HCT116 (cell line): Measurements from ENCODE around the gene PPP1R12B. TPM values are rescaled to one million over a fixed set of nuclear protein-coding genes. Genes with fewer than 3 reads are reported as not detected.
"Not testable (repeated sequence)": the region's sequence is repeated elsewhere in the genome, so short reads cannot be mapped to it uniquely, and the experiment has no call there.

Experiments used
- ATAC-seq: fragments of 200-7000 bp; cut with Tn5 transposase; 2 replicates; pipeline ENCODE4 v1.9.1; 2020; ENCODE audit warnings: mild to moderate bottlenecking, moderate library complexity
- BruUV-seq: library from RNA; stranded (reverse); fragments of 400-500 nt; replicated peaks from 2 replicates; lab custom pipeline; 2021; lab: Mats Ljungman, UMichigan
- CTCF ChIA-PET: fragments of 300-600 bp; sonication (Branson Sonifier 250); formaldehyde crosslinking; loops from one replicate; lab custom pipeline; 2021; ENCODE audit warnings: antibody characterized with exemption; lab: Charles Lee
- POLR2A ChIA-PET: fragments of 300-600, 350-600 bp; sonication (Branson Sonifier 250); formaldehyde crosslinking; loops from one replicate; lab custom pipeline; 2021; ENCODE audit warnings: antibody characterized with exemption; lab: Charles Lee
- RAD21 ChIA-PET, 2 experiments: fragments of 300-600 bp; sonication (Branson Sonifier 250); formaldehyde crosslinking; loops; one replicate each; lab custom pipeline; 2023; ENCODE audit warnings: low total read pairs in 2 of 2; ENCODE audit not compliant: uncharacterized antibody in 2 of 2, unreplicated experiment in 2 of 2, low non-redundant PET in 1 of 2; lab: Charles Lee
- DNase-seq: peaks from one replicate; pipeline ENCODE4 v3.0.0-alpha.2; 2010; ENCODE audit warnings: low read depth, low spot score
- H2AFZ ChIP-seq: fragments of 200-600 bp; shearing (Covaris generic), sonication (generic); 2 replicates; pipeline ENCODE4 v1.6.1; 2017; ENCODE audit warnings: low read depth, mixed run types, mixed read lengths, antibody characterized with exemption, low read length; ENCODE audit not compliant: poor library complexity, severe bottlenecking
- H3K27ac ChIP-seq: 2 replicates; pipeline ENCODE4 v1.5.1; 2012; ENCODE audit warnings: low read depth, low read length
- H3K27me3 ChIP-seq: fragments of 200-600 bp; sonication (generic); 2 replicates; pipeline ENCODE4 v1.6.1; 2016; ENCODE audit warnings: mixed run types, low read length, mixed read lengths; ENCODE audit not compliant: insufficient read depth
- H3K36me3 ChIP-seq, 2 experiments: fragments of 200-500 bp in 1 of 2; fragments of 200-600 bp in 1 of 2; sonication (Bioruptor generic) in 1 of 2; sonication (generic) in 1 of 2; 2 replicates each; pipeline versions ENCODE4 v1.5.1 to v1.6.1; 2014 to 2016; ENCODE audit warnings: low read length in 2 of 2, inconsistent platforms in 1 of 2, mixed read lengths in 1 of 2, mixed run types in 1 of 2; ENCODE audit not compliant: insufficient read depth in 2 of 2, control insufficient read depth in 1 of 2
- H3K4me1 ChIP-seq, 2 experiments: fragments of 200-600 bp in 1 of 2; sonication (generic) in 1 of 2; 2 replicates each; pipeline versions ENCODE4 v1.5.1 to v1.6.1; 2012 to 2017; ENCODE audit warnings: low read length in 2 of 2, inconsistent platforms in 1 of 2, mild to moderate bottlenecking in 1 of 2, mixed read lengths in 1 of 2, mixed run types in 1 of 2, moderate library complexity in 1 of 2; ENCODE audit not compliant: insufficient read depth in 2 of 2, control insufficient read depth in 1 of 2
- H3K4me2 ChIP-seq: fragments of 200-600 bp; sonication (generic); 2 replicates; pipeline ENCODE4 v1.6.1; 2017; ENCODE audit warnings: mixed run types, low read length, mixed read lengths
- H3K4me3 ChIP-seq, 2 experiments: fragments of 200-600 bp in 1 of 2; sonication (generic) in 1 of 2; replicated peaks in 1 of 2; 2 replicates each; pipeline ENCODE4 v1.5.1; 2011 to 2016; ENCODE audit warnings: low read length in 2 of 2, control low read depth in 1 of 2, low read depth in 1 of 2, mild to moderate bottlenecking in 1 of 2, mixed read lengths in 1 of 2, mixed run types in 1 of 2
- H3K79me2 ChIP-seq: fragments of 200-600 bp; sonication (generic); 2 replicates; pipeline ENCODE4 v1.6.1; 2017; ENCODE audit warnings: mild to moderate bottlenecking, mixed run types, low read length, moderate library complexity, mixed read lengths; ENCODE audit not compliant: insufficient read depth
- H3K9ac ChIP-seq: fragments of 200-600 bp; sonication (generic); 2 replicates; pipeline ENCODE4 v1.6.1; 2016; ENCODE audit warnings: low read length, mixed read lengths
- H3K9me2 ChIP-seq: fragments of 200-600 bp; sonication (generic), shearing (Covaris generic); 2 replicates; pipeline ENCODE4 v1.6.1; 2017; ENCODE audit warnings: mixed run types, mild to moderate bottlenecking, moderate library complexity; ENCODE audit not compliant: insufficient read depth
- H3K9me3 ChIP-seq, 2 experiments: fragments of 200-500 bp in 1 of 2; fragments of 200-600 bp in 1 of 2; sonication (Bioruptor generic) in 1 of 2; sonication (generic) in 1 of 2; 2 replicates each; pipeline ENCODE4 v1.6.1; 2014 to 2017; ENCODE audit warnings: low read length in 2 of 2, mixed read lengths in 2 of 2, inconsistent platforms in 1 of 2, low read depth in 1 of 2, mild to moderate bottlenecking in 1 of 2, mixed run types in 1 of 2, moderate library complexity in 1 of 2; ENCODE audit not compliant: control insufficient read depth in 1 of 2, insufficient read depth in 1 of 2
- H4K20me1 ChIP-seq: fragments of 200-600 bp; sonication (generic), shearing (Covaris generic); 2 replicates; pipeline ENCODE4 v1.6.1; 2017; ENCODE audit warnings: mixed run types, mild to moderate bottlenecking, moderate library complexity; ENCODE audit not compliant: insufficient read depth
- CTCF ChIP-seq, 3 experiments: fragments of 200-600 bp in 1 of 3; sonication (generic) in 1 of 3; IDR thresholded peaks in 2 of 3; conservative IDR thresholded peaks in 1 of 3; 2 replicates each; pipeline ENCODE4 v1.5.1; 2012 to 2017; ENCODE audit warnings: low read depth in 2 of 3, low read length in 2 of 3, antibody characterized with exemption in 1 of 3, borderline replicate concordance in 1 of 3, control low read depth in 1 of 3, mild to moderate bottlenecking in 1 of 3, mixed read lengths in 1 of 3, mixed run types in 1 of 3, moderate library complexity in 1 of 3; ENCODE audit not compliant: insufficient read depth in 1 of 3
- EGR1 ChIP-seq: IDR thresholded peaks from 2 replicates; pipeline ENCODE4 v1.6.1; 2012; ENCODE audit warnings: low read depth
- EZH2 ChIP-seq: fragments of 200-600 bp; sonication (generic); IDR thresholded peaks from 2 replicates; pipeline ENCODE4 v1.6.1; 2017; ENCODE audit warnings: antibody characterized with exemption, mixed run types
- FOSL1 ChIP-seq: IDR thresholded peaks from 2 replicates; pipeline ENCODE4 v1.6.1; 2012; ENCODE audit warnings: low read depth
- POLR2A ChIP-seq: IDR thresholded peaks from 2 replicates; pipeline ENCODE4 v1.7.0; 2011; ENCODE audit warnings: borderline replicate concordance; ENCODE audit not compliant: insufficient read depth, insufficient read length; ENCODE audit errors: extremely low read depth
- POLR2AphosphoS5 ChIP-seq: IDR thresholded peaks from 2 replicates; pipeline ENCODE4 v1.6.1; 2011; ENCODE audit warnings: mild to moderate bottlenecking, low read depth, low read length, moderate library complexity
- SP1 ChIP-seq: IDR thresholded peaks from 2 replicates; pipeline ENCODE4 v1.6.1; 2012; ENCODE audit warnings: low read depth
- TCF7L2 ChIP-seq: IDR thresholded peaks from 2 replicates; pipeline ENCODE4 v1.7.0; 2011; ENCODE audit warnings: borderline replicate concordance, inconsistent platforms; ENCODE audit not compliant: insufficient read depth, insufficient read length; ENCODE audit errors: extremely low read depth
- ZNF274 ChIP-seq: fragments of 200-500 bp; sonication (Bioruptor generic); IDR thresholded peaks from 2 replicates; pipeline ENCODE4 v1.6.1; 2014; ENCODE audit warnings: mild to moderate bottlenecking, low read depth, low read length, inconsistent platforms
- intact Hi-C: fragments of 100-400 bp; cut with micrococcal nuclease; formaldehyde crosslinking; loops from 2 replicates; pipeline ENCODE4 v1.10.0; 2022
- total RNA-seq: library from RNA; stranded (reverse); gene quantifications from one replicate; pipeline ENCODE4 v1.2.1, GENCODE V29; 2021; ENCODE audit not compliant: unreplicated experiment
- TF ChIP-seq, protein P1 (sequence below): IDR thresholded peaks from 2 replicates; pipeline ENCODE4 v1.6.1; 2012
- TF ChIP-seq, protein P2 (sequence below): IDR thresholded peaks from 2 replicates; pipeline ENCODE4 v1.6.1; 2012; ENCODE audit warnings: low read depth

The PPP1R12B gene
- total RNA-seq, 1 experiment from 2014 or later = 14.3 TPM

DNA sequence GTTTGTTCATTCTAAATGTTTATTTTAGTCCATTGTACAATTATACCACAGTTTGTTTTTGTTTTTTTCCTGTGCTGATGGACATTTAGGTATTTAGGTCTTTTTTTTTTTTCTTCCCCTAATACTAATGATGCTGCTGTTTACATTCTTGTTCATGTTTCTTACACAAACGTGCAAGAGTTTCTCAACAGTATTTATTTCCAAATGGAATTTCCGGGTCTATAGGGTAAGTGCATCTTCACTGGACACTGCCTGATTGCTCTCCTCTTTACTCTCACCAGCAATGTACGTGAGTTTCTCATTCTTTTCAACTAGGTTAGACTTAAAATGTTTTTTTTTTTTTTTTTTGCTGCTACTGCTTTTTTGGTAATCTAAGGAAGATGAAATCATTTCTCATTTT is 122.7 kb downstream of the PPP1R12B start:
- peaks cover 4 to 16% of the 10 kb centered on the region in 2 experiments; a peak in 3 of 4 replicates for H3K4me1 ChIP-seq
- no peak overlapping the region for H3K27ac ChIP-seq
- H3K36me3 ChIP-seq = no peaks in the 10 kb centered on the region
- ChIA-PET POLR2A (no interaction called here), RAD21 (no interaction called here), CTCF (no interaction called here)
- no peaks in the 10 kb centered on the region for H3K27me3 ChIP-seq
- TF ChIP-seq, protein P1, sequence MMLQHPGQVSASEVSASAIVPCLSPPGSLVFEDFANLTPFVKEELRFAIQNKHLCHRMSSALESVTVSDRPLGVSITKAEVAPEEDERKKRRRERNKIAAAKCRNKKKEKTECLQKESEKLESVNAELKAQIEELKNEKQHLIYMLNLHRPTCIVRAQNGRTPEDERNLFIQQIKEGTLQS = no peak
- TF ChIP-seq ZNF274 = no peak
- no peak for TF ChIP-seq FOSL1
- no peak for TF ChIP-seq POLR2AphosphoS5
- TF ChIP-seq POLR2A = no peak
- TF ChIP-seq, protein P2, sequence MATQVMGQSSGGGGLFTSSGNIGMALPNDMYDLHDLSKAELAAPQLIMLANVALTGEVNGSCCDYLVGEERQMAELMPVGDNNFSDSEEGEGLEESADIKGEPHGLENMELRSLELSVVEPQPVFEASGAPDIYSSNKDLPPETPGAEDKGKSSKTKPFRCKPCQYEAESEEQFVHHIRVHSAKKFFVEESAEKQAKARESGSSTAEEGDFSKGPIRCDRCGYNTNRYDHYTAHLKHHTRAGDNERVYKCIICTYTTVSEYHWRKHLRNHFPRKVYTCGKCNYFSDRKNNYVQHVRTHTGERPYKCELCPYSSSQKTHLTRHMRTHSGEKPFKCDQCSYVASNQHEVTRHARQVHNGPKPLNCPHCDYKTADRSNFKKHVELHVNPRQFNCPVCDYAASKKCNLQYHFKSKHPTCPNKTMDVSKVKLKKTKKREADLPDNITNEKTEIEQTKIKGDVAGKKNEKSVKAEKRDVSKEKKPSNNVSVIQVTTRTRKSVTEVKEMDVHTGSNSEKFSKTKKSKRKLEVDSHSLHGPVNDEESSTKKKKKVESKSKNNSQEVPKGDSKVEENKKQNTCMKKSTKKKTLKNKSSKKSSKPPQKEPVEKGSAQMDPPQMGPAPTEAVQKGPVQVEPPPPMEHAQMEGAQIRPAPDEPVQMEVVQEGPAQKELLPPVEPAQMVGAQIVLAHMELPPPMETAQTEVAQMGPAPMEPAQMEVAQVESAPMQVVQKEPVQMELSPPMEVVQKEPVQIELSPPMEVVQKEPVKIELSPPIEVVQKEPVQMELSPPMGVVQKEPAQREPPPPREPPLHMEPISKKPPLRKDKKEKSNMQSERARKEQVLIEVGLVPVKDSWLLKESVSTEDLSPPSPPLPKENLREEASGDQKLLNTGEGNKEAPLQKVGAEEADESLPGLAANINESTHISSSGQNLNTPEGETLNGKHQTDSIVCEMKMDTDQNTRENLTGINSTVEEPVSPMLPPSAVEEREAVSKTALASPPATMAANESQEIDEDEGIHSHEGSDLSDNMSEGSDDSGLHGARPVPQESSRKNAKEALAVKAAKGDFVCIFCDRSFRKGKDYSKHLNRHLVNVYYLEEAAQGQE = no peak
- TF ChIP-seq CTCF (IDR thresholded peaks at IDR 0.05 in 2 of 3, conservative IDR thresholded peaks at IDR 0.05 in 1 of 3; ENCODE audit: borderline replicate concordance in 1 of 3, insufficient read depth in 1 of 3, low read depth in 2 of 3, low read length in 2 of 3) = no peak
- TF ChIP-seq EZH2 = no peak
- no peak for TF ChIP-seq EGR1
- no peak for TF ChIP-seq SP1
- TF ChIP-seq TCF7L2 = no peak
- H3K79me2 ChIP-seq = no peaks in the 10 kb centered on the region
- no peak overlapping the region for H3K4me3 ChIP-seq
- intact Hi-C loops = no loop called here
- no peak overlapping the region for H3K9ac ChIP-seq
- ATAC-seq (no peak), DNase-seq (no peak)
- no peak overlapping the region for H3K4me2 ChIP-seq
- H3K9me3 ChIP-seq = no peaks in the 10 kb centered on the region
- no TSS peak for BruUV-seq
- no peak overlapping the region for H2AFZ ChIP-seq
- H3K9me2 ChIP-seq = no peaks in the 10 kb centered on the region
- H4K20me1 ChIP-seq = no peaks in the 10 kb centered on the region

DNA sequence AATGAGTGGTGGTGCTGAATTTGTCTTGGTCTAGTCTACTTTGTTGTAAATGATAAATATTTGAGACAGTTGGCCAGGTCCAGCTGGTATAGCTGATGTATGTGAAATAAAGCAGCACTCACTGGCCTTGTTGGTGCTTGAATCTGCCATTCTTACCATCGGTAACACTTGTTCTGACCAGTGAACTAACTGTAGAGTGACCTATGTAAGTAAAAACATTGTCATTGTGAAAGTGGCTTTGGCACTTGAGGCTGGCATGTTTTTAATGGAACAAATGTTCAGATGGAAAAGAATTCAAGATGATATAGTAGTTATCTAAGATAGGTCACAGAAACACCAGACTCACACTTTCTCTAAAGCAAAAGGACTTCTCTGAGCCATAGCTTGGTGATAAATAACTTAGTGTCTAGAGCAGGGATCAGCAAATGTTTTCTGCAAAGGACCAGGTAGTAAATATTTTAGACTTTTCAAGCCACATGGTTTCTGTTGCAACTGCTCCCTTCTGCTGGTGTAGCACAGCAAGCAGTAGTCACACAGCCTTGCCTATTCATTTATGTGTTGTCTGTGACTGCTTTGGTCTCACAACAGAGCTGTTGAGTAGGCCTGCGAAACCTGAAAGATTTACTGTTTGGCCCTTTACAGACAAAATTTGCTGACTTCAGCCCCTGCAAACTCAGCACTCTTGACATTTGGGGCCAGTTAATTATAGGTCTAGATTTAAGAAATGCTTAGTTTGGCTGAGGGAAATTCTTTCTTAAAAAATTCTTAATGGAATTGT is 124.0 kb downstream of the PPP1R12B start:
- RAD21 ChIA-PET, POLR2A ChIA-PET, BruUV-seq, CTCF ChIA-PET, H3K4me3 ChIP-seq, H3K36me3 ChIP-seq, H3K9me2 ChIP-seq, ATAC-seq, H4K20me1 ChIP-seq, DNase-seq, intact Hi-C loops, H3K4me1 ChIP-seq, H3K4me2 ChIP-seq, H3K27ac ChIP-seq, H3K79me2 ChIP-seq, H2AFZ ChIP-seq, H3K9me3 ChIP-seq, H3K9ac ChIP-seq, H3K27me3 ChIP-seq: not testable (repeated sequence)
